ENCODE results near the gene APLP2.

GRCh38 chr11:130180896-130181294 lies 111.2 kb downstream of the APLP2 start:
- TF ChIP-seq CTCF (IDR thresholded peaks at IDR 0.05 in 8 of 11, conservative IDR thresholded peaks at IDR 0.05 in 3 of 11), result no peak
- TF ChIP-seq POLR2A (IDR thresholded peaks at IDR 0.05), result no peak
